Liver (tissue), 9 donors: ENCODE data around the gene SFMBT2. TPM values are rescaled to one million over a fixed set of nuclear protein-coding genes. Genes with fewer than 3 reads are reported as not detected.

Experiments
- DNase-seq: peaks from one replicate; pipeline ENCODE4 v3.0.0-alpha.2; 2017; ENCODE audit warnings: low spot score
- H3K27ac ChIP-seq, 2 donors: one replicate each; pipeline ENCODE4 v1.7.0; 2013; ENCODE audit warnings: inconsistent platforms in 2 of 2, low read length in 2 of 2, control low read depth in 1 of 2, low read depth in 1 of 2, mild to moderate bottlenecking in 1 of 2
- H3K27me3 ChIP-seq, 4 donors: one replicate each; pipeline versions ENCODE4 v1.6.1 to v1.7.0; 2013; ENCODE audit warnings: low read length in 3 of 4, inconsistent platforms in 1 of 4, mild to moderate bottlenecking in 1 of 4, moderate library complexity in 1 of 4; ENCODE audit not compliant: control insufficient read depth in 4 of 4, insufficient read depth in 4 of 4
- H3K36me3 ChIP-seq, 4 donors: one replicate each; pipeline versions ENCODE4 v1.6.1 to v1.7.0; 2013; ENCODE audit warnings: low read length in 3 of 4, mild to moderate bottlenecking in 3 of 4, low read depth in 1 of 4, moderate library complexity in 1 of 4; ENCODE audit not compliant: control insufficient read depth in 4 of 4, insufficient read depth in 3 of 4
- H3K4me1 ChIP-seq, 4 donors: one replicate each; pipeline versions ENCODE4 v1.6.1 to v1.7.0; 2013; ENCODE audit warnings: low read length in 3 of 4, mild to moderate bottlenecking in 3 of 4, moderate library complexity in 1 of 4; ENCODE audit not compliant: control insufficient read depth in 4 of 4, insufficient read depth in 4 of 4
- H3K4me3 ChIP-seq, 3 donors: one replicate each; pipeline versions ENCODE4 v1.6.1 to v1.7.0; 2013; ENCODE audit warnings: low read length in 3 of 3, control low read depth in 1 of 3, low read depth in 1 of 3, mild to moderate bottlenecking in 1 of 3
- H3K9ac ChIP-seq, 2 donors: one replicate each; pipeline ENCODE4 v1.7.0; 2013; ENCODE audit warnings: low read length in 2 of 2, mild to moderate bottlenecking in 2 of 2, moderate library complexity in 2 of 2, control low read depth in 1 of 2, low read depth in 1 of 2
- H3K9me3 ChIP-seq, 4 donors: one replicate each; pipeline versions ENCODE4 v1.6.1 to v1.7.0; 2013; ENCODE audit warnings: low read length in 3 of 4; ENCODE audit not compliant: control insufficient read depth in 4 of 4
- EGR1 ChIP-seq, 2 donors: IDR thresholded peaks; 2 replicates each; pipeline ENCODE4 v1.6.1; 2016 to 2018; ENCODE audit warnings: antibody characterized with exemption in 2 of 2, low read depth in 2 of 2
- FOXA1 ChIP-seq: IDR thresholded peaks from 2 replicates; pipeline ENCODE4 v1.6.1; 2016; ENCODE audit warnings: antibody characterized with exemption
- FOXA2 ChIP-seq: IDR thresholded peaks from 2 replicates; pipeline ENCODE4 v1.6.1; 2016; ENCODE audit warnings: antibody characterized with exemption
- GABPA ChIP-seq, 2 donors: IDR thresholded peaks in 1 of 2; conservative IDR thresholded peaks in 1 of 2; 2 replicates each; pipeline ENCODE4 v1.6.1; 2016; ENCODE audit warnings: antibody characterized with exemption in 2 of 2, mild to moderate bottlenecking in 1 of 2, moderate library complexity in 1 of 2
- JUND ChIP-seq, 2 donors: IDR thresholded peaks; 2 replicates each; pipeline ENCODE4 v1.6.1; 2016; ENCODE audit warnings: antibody characterized with exemption in 2 of 2
- MAX ChIP-seq: IDR thresholded peaks from 2 replicates; pipeline ENCODE4 v1.6.1; 2016; ENCODE audit warnings: antibody characterized with exemption
- RAD21 ChIP-seq, 2 donors: IDR thresholded peaks; 2 replicates each; pipeline ENCODE4 v1.6.1; 2016; ENCODE audit warnings: antibody characterized with exemption in 2 of 2, mild to moderate bottlenecking in 2 of 2
- REST ChIP-seq: IDR thresholded peaks from 2 replicates; pipeline ENCODE4 v1.6.1; 2016; ENCODE audit warnings: antibody characterized with exemption, mild to moderate bottlenecking
- RXRA ChIP-seq, 2 donors: IDR thresholded peaks; 2 replicates each; pipeline ENCODE4 v1.6.1; 2017 to 2018; ENCODE audit warnings: antibody characterized with exemption in 2 of 2, mild to moderate bottlenecking in 1 of 2
- SP1 ChIP-seq: IDR thresholded peaks from 2 replicates; pipeline ENCODE4 v1.6.1; 2018; ENCODE audit warnings: antibody characterized with exemption, mild to moderate bottlenecking
- TAF1 ChIP-seq: conservative IDR thresholded peaks from 2 replicates; pipeline ENCODE4 v1.6.1; 2016; ENCODE audit warnings: antibody characterized with exemption, mild to moderate bottlenecking
- WGBS: extraction: QIAGEN DNeasy Blood & Tissue Kit; methylation state at CpG from one replicate; pipeline ENCODE4 v1.1.7; 2013; 5-methylcytosine and 5-hydroxymethylcytosine counted together
- polyA plus RNA-seq, 2 donors: library from polyadenylated mRNA; stranded (reverse) in 1 of 2; unstranded in 1 of 2; fragments of 200-250 nt in 1 of 2; fragments of >200 nt in 1 of 2; fragmentation: Nextera tagmentation in 1 of 2; extraction: Ambion mirVana in 1 of 2; gene quantifications; one replicate each; pipeline versions ENCODE4 v1.2.1 to v1.2.3, GENCODE V29; 2013 to 2015
- total RNA-seq, 2 donors: library from RNA; depleted of rRNA; stranded (reverse); fragments of >200 nt; gene quantifications; one replicate each; pipeline ENCODE4 v1.2.3, GENCODE V29; 2014
- TF ChIP-seq, protein P1 (sequence below): fragments of 150-350 bp; IDR thresholded peaks from 2 replicates; pipeline ENCODE4 v1.5.1; 2017; ENCODE audit warnings: improper control_type of control experiment, low read depth, low read length; ENCODE audit not compliant: missing input control
- donor health status: healthy.
- donor health status: healthy.
- donor health status: healthy.
- donor health status: healthy.
- donor health status: healthy.

Gene SFMBT2
- total and polyA plus RNA-seq, 4 donors = 0.46 to 2.8 (median 1.5) TPM

DNA sequence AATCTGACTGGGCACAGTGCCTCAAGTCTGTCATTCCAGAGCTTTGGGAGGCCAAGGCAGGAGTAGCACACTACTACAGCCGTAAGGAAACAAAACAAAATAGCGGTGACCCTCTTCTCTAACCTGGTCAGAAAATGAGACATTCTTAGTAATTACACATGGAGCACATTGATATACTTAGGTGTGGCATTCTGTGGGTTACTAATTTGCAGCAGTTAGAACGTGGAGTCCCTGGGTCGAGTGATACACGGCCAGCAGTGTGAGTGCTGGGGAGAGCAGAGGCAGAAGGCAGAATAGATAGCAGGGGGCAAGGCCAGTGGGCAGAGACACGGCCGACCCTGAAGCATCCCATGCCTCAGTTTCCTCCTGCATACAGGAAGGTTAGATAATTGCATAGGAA, 28.9 kb upstream of the SFMBT2 start:
- H3K4me3 ChIP-seq = no peak overlapping the region
- no peak for DNase-seq
- no peak overlapping the region for H3K27ac ChIP-seq
- H3K4me1 ChIP-seq = no peaks in the 10 kb centered on the region
- WGBS = 80% methylated on average over 7 of the region's 7 CpGs
- TF ChIP-seq RAD21 (IDR thresholded peaks at IDR 0.05) (no peak), MAX (no peak), JUND (IDR thresholded peaks at IDR 0.05) (no peak), FOXA1 (no peak), EGR1 (IDR thresholded peaks at IDR 0.05; ENCODE audit: low read depth in 2 of 2) (no peak), RXRA (IDR thresholded peaks at IDR 0.05) (no peak), GABPA (IDR thresholded peaks at IDR 0.05 in 1 of 2, conservative IDR thresholded peaks at IDR 0.05 in 1 of 2) (no peak), FOXA2 (no peak), REST (no peak), SP1 (no peak), TAF1 (no peak)
- TF ChIP-seq, protein P1, sequence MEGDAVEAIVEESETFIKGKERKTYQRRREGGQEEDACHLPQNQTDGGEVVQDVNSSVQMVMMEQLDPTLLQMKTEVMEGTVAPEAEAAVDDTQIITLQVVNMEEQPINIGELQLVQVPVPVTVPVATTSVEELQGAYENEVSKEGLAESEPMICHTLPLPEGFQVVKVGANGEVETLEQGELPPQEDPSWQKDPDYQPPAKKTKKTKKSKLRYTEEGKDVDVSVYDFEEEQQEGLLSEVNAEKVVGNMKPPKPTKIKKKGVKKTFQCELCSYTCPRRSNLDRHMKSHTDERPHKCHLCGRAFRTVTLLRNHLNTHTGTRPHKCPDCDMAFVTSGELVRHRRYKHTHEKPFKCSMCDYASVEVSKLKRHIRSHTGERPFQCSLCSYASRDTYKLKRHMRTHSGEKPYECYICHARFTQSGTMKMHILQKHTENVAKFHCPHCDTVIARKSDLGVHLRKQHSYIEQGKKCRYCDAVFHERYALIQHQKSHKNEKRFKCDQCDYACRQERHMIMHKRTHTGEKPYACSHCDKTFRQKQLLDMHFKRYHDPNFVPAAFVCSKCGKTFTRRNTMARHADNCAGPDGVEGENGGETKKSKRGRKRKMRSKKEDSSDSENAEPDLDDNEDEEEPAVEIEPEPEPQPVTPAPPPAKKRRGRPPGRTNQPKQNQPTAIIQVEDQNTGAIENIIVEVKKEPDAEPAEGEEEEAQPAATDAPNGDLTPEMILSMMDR = no peak
- H3K27me3 ChIP-seq = no peaks in the 10 kb centered on the region
- H3K36me3 ChIP-seq = no peaks in the 10 kb centered on the region
- no peak overlapping the region for H3K9ac ChIP-seq
- H3K9me3 ChIP-seq = no peaks in the 10 kb centered on the region

DNA sequence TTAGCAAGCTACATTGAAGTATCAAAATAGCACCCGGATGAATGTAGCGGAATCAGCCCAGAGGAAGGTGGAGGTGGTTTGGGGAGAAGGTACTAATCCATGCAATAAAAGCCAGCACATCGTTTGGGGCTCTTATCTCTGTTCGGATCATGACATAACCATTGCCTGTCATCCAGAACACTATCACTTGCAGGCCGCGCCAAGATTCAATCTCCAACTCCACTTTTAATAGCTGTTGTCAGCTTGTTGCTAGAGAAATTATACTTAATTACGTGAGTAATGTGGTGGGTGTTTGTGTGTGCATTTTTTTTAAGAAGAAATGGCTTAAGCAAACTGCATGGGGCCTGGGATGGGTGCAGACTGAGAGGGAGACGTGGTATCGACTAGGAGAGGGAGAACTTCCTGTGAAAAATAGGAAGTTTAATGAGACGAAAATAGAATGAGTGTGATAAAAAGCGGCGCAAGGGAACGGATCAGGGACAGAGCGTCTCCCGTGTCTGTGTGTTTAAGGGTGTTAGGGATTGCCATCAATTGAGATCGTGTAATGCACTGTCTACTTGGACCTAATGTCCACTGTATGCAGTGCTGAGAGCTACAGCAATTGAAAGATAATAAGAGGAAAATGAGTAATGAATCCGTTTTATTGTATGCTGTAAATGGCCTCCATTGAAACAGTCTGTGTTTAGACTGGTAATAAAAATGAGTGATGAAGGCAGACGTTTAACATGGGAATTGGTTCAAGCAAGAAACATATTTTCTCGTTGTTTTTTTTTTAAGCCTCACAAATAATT, 27.6 kb upstream of the SFMBT2 start:
- TF ChIP-seq FOXA2 (no peak), REST (peak; percentile 51)
- peaks cover 0 to 5% (median 0%) of the 10 kb centered on the region in 4 donors for H3K27me3 ChIP-seq
- DNase-seq = no peak
- no peak overlapping the region for H3K4me3 ChIP-seq
- H3K36me3 ChIP-seq = no peaks in the 10 kb centered on the region
- 60% methylated on average over 19 of the region's 19 CpGs for WGBS
- no peak overlapping the region for H3K27ac ChIP-seq
- H3K4me1 ChIP-seq = no peaks in the 10 kb centered on the region
- H3K9ac ChIP-seq = no peak overlapping the region
- no peaks in the 10 kb centered on the region for H3K9me3 ChIP-seq
